ENCODE results near the gene TTC39A. TPM values are rescaled to one million over a fixed set of nuclear protein-coding genes. Genes with fewer than 3 reads are reported as not detected.

TTC39A gene
- total RNA-seq, 2 donors from 2014 or later = 0.78 TPM; not detected in 1

DNA sequence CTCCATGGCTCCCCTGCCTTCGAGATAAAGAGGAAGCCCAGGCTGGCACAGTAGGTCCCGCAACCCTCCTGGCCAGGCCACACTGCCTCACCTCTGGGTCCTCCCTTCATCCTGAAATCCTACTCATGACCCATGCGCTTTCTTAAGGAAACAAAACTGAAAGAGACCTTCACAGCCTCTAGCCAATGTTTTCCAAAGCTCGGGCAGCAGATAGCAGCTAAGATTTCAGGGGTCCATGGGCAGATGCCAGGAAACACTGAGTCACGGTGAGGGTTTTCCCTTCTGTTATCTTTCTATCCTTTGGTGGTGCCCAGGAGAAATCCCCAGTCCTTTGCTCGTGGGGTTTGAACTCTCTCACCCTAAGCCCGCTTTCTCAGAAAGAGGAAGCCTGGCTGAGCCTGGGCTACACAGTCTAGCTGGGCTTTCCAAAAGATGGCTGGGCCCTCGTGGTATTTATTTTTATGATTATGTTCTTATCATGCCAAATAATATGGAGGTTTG is 26.6 kb downstream of the TTC39A start:
- peaks cover 0 to 3% of the 10 kb centered on the region in 2 donors for H3K4me1 Mint-ChIP-seq (ENCODE audit: low read depth in 2 of 2)
- DNase-seq (ENCODE audit: low spot score) (no peak), ATAC-seq (peak; percentile 15 to 29)
- H3K27ac Mint-ChIP-seq = peak overlapping the region in 1 of 2 donors; percentile 25
- no peaks in the 10 kb centered on the region for H3K36me3 Mint-ChIP-seq
- no peak overlapping the region for H3K4me3 Mint-ChIP-seq
- H3K9me3 Mint-ChIP-seq = no peaks in the 10 kb centered on the region
- no peaks in the 10 kb centered on the region for H3K27me3 Mint-ChIP-seq

DNA sequence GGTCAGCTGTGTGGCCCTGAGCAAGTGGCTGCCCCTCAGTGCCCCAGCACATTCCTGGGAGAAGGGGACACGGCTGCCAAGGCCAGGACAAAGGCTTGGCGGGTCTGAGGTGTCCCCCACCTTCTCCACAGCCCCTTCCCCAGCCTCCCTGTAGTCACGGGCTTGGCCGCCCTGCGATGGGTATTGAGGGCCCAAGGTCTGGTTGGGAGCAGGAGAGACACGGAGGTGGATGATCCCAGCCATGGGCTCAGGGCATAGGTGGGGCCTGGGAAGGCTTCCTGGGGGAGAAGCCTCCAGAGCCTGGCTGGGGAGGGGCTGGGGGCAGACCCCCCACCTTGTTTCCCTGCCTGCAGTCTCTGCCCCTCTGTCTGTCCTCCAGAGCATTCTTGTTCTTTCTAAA is 27.0 kb downstream of the TTC39A start:
- Mint-ChIP-seq H3K4me1 (ENCODE audit: low read depth in 2 of 2) (peaks cover 0 to 3% of the 10 kb centered on the region in 2 donors), H3K27ac (no peak overlapping the region), H3K36me3 (no peaks in the 10 kb centered on the region), H3K9me3 (no peaks in the 10 kb centered on the region), H3K27me3 (no peaks in the 10 kb centered on the region), H3K4me3 (no peak overlapping the region)
- DNase-seq (ENCODE audit: low spot score) (no peak), ATAC-seq (no peak)

DNA sequence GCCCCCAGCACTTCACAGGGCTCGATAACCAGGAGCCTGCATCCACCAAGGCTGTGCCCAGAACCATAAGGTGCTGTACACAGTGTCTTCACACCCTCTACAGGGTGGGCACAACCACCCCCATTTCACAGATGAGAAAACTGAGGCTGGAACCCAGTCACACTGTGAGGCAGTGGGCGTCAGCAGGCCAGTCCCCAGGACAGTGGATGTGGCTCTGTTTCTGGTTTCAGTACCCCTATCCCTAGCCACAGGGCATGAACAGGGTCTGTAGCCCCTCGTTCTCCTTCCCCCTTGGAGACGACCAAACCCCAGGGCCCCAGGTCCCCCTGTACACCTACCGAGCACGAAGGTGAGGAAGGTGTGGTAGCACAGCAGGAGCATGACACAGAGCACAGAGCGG is 27.6 kb downstream of the TTC39A start:
- Mint-ChIP-seq H3K9me3 (no peaks in the 10 kb centered on the region), H3K4me1 (ENCODE audit: low read depth in 2 of 2) (peaks cover 1 to 9% of the 10 kb centered on the region in 2 donors), H3K27ac (no peak overlapping the region), H3K4me3 (no peak overlapping the region), H3K36me3 (no peaks in the 10 kb centered on the region), H3K27me3 (no peaks in the 10 kb centered on the region)
- ATAC-seq = no peak
- DNase-seq (ENCODE audit: low spot score) = no peak

DNA sequence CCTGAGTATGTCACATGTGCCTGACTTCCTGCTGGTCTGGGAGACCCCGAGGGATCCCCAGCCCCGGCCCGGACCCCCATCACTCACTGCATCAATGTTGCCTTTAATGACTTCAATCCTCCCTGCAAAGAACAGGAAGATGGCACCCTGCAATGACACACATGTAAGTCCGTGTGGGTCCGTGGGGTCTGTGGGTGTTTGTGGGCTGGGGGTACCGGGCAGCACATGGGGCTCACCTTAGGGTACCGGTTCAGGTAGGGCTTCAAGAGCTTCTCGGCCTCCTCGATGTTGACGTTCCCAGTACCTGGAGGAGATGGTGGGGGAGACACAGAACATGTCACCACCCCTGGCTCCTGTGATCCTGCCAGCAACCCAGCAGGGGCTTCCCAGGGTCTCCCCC is 28.1 kb downstream of the TTC39A start:
- H3K27me3 Mint-ChIP-seq = no peaks in the 10 kb centered on the region
- H3K4me3 Mint-ChIP-seq = no peak overlapping the region
- no peaks in the 10 kb centered on the region for H3K9me3 Mint-ChIP-seq
- ATAC-seq (no peak), DNase-seq (ENCODE audit: low spot score) (no peak)
- H3K27ac Mint-ChIP-seq = no peak overlapping the region
- H3K36me3 Mint-ChIP-seq = no peaks in the 10 kb centered on the region
- H3K4me1 Mint-ChIP-seq (ENCODE audit: low read depth in 2 of 2) = peaks cover 6 to 13% of the 10 kb centered on the region in 2 donors

DNA sequence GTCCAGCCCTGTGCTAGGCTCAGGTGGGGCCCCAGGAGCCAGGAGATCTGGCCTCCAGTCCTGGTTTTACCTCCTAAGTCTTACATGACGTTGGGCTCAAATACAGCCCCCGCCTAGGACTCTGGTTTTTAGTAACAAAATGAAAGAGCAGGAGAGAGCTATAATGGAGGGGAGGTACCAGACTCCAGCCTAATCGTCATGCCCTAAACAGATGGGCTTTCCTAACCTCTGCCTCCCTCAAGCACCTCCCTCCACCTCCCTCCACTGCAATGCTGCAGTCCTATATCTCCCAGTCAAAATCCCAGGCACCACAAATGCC is 28.6 kb downstream of the TTC39A start:
- DNase-seq (ENCODE audit: low spot score) (no peak), ATAC-seq (no peak)
- H3K4me3 Mint-ChIP-seq = no peak overlapping the region
- peaks cover 6 to 14% of the 10 kb centered on the region in 2 donors for H3K4me1 Mint-ChIP-seq (ENCODE audit: low read depth in 2 of 2)
- H3K36me3 Mint-ChIP-seq = no peaks in the 10 kb centered on the region
- H3K9me3 Mint-ChIP-seq = no peaks in the 10 kb centered on the region
- no peaks in the 10 kb centered on the region for H3K27me3 Mint-ChIP-seq
- no peak overlapping the region for H3K27ac Mint-ChIP-seq

DNA sequence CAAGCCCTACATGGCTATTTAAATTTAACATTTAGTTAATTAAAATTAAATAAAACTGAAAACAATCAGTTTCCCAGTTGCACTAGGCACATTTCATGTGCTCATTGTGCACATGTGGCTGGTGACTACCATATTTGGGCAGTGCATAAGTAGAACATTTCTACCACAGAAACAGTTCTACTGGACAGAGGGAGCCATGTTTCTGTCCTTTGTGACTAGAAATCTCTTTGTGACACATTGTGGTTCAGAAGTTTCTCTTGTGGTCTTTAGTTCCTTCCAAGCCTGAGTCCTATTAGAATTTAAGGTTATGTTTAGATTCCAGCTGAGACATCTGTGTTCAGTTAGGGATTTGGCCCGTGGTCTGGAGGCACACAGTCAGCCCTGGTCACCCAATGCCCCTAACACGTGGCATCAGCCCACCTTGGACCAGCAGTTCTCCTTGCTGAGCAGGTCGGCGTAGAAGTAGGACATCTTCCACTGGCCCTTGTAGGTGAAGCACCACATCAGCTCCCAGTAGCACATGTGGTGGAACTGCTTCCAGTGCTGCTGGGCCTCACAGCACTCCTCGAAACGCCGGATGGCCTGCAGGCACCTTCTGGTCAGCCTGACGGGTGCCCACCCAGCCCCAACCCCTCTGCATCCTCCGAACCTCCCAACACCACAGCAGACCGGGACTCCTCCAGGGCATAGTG is 29.1 kb downstream of the TTC39A start:
- Mint-ChIP-seq H3K4me1 (ENCODE audit: low read depth in 2 of 2) (peaks cover 6 to 19% of the 10 kb centered on the region in 2 donors), H3K36me3 (no peaks in the 10 kb centered on the region), H3K27me3 (no peaks in the 10 kb centered on the region), H3K27ac (no peak overlapping the region), H3K4me3 (no peak overlapping the region), H3K9me3 (no peaks in the 10 kb centered on the region)
- DNase-seq (ENCODE audit: low spot score) (no peak), ATAC-seq (no peak)

DNA sequence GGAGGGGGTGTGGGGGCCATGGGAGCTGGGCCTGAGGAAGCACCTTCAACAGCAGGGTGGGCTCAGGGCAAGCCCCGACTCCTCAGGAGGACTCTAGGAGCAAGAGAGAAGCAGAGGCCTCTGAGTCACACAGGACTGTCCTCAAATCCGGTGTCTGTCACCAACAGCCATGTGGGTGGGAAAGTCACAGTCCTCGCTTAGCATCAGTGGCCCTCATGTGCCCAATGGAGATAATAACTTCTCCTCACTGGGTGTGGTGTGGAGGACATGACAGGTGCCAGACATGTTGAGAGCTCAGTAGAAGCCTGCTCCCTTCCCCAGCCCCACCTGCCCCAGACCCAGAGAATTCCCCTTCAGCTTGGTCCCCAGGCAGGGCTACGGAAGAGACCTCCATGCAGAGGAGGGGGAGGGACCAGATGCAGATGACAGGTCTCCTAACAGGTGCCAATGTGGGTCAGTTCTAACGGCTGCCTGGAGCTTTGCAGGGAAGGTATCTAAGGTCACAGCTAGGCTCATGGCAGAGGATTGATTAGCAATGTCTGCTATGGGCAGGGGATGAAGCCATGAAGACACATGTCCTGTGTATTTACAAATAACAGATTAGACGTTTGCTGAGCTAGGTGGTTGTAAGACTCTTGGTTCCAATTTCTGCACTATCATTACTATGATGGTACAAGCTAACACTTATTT is 30.2 kb downstream of the TTC39A start:
- Mint-ChIP-seq H3K27me3 (no peaks in the 10 kb centered on the region), H3K4me1 (ENCODE audit: low read depth in 2 of 2) (peaks cover 6 to 25% of the 10 kb centered on the region in 2 donors)

DNA sequence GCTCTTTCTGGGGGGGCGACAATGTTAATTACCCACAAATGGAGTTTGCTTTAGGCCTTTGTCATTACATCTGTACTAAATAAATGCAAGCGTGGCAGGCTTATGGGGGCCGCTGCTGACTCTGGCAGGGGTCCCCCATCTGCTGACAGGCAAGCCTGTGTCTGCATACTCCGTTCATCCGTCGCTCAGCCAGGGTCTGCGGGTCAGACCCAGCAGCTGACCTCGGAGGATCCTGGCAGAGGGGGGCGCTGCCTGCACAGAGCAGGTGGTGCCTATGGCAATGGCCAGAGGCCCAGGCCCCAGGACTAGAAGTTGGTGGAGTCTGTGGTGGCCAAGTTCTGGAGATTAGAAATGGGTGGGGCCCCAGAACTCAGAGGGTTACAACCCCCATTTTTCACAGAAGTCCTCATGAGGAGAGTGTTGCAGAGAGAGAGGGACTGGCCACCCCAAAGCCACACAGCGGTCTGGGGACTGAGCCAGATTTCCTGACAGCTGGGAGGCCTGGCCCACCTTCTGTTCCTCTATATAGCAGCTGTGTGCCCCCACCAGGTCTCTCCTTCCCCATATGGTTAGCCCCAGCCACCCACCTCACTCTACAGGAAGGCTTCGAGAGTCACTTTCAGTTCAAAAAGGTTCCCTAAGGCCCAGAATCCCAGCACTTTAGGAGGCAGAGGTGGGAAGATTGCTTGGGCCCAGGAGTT is 31.0 kb downstream of the TTC39A start:
- DNase-seq (ENCODE audit: low spot score) (no peak), ATAC-seq (no peak)
- no peaks in the 10 kb centered on the region for H3K36me3 Mint-ChIP-seq
- no peaks in the 10 kb centered on the region for H3K9me3 Mint-ChIP-seq
- H3K4me3 Mint-ChIP-seq = no peak overlapping the region
- no peaks in the 10 kb centered on the region for H3K27me3 Mint-ChIP-seq
- peaks cover 6 to 29% of the 10 kb centered on the region in 2 donors for H3K4me1 Mint-ChIP-seq (ENCODE audit: low read depth in 2 of 2)
- H3K27ac Mint-ChIP-seq = no peak overlapping the region

More for the DNA sequence above, 30.2 kb downstream of the TTC39A start:
- Mint-ChIP-seq H3K36me3 (no peaks in the 10 kb centered on the region), H3K27ac (no peak overlapping the region), H3K4me3 (no peak overlapping the region), H3K9me3 (no peaks in the 10 kb centered on the region)
- ATAC-seq (no peak), DNase-seq (ENCODE audit: low spot score) (no peak)

DNA sequence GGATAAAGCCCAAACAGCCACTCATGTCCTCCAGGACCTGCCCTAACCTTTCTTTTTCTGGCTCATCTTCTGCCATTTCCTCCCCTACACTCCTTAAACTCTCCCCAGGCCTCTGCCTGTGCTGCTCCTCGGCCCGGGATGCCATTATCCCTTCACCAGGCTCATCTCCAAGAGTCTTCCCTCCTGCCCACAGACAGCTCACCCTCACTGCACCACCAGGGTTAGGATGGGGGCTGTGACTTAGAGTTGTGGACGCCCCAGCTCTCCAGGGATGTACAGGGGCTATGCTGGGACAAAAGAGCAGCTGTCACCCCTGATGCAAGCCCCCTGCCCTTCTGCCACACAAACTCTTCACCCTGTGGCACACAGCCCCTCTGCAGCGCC is 32.0 kb downstream of the TTC39A start:
- H3K4me1 Mint-ChIP-seq (ENCODE audit: low read depth in 2 of 2) = peaks cover 6 to 26% of the 10 kb centered on the region in 2 donors
- no peaks in the 10 kb centered on the region for H3K27me3 Mint-ChIP-seq
- no peaks in the 10 kb centered on the region for H3K9me3 Mint-ChIP-seq
- DNase-seq (ENCODE audit: low spot score) (no peak), ATAC-seq (no peak)
- peak overlapping the region; percentile 72 for H3K4me3 Mint-ChIP-seq
- H3K27ac Mint-ChIP-seq = peak overlapping the region in 1 of 2 donors; percentile 74
- no peaks in the 10 kb centered on the region for H3K36me3 Mint-ChIP-seq

DNA sequence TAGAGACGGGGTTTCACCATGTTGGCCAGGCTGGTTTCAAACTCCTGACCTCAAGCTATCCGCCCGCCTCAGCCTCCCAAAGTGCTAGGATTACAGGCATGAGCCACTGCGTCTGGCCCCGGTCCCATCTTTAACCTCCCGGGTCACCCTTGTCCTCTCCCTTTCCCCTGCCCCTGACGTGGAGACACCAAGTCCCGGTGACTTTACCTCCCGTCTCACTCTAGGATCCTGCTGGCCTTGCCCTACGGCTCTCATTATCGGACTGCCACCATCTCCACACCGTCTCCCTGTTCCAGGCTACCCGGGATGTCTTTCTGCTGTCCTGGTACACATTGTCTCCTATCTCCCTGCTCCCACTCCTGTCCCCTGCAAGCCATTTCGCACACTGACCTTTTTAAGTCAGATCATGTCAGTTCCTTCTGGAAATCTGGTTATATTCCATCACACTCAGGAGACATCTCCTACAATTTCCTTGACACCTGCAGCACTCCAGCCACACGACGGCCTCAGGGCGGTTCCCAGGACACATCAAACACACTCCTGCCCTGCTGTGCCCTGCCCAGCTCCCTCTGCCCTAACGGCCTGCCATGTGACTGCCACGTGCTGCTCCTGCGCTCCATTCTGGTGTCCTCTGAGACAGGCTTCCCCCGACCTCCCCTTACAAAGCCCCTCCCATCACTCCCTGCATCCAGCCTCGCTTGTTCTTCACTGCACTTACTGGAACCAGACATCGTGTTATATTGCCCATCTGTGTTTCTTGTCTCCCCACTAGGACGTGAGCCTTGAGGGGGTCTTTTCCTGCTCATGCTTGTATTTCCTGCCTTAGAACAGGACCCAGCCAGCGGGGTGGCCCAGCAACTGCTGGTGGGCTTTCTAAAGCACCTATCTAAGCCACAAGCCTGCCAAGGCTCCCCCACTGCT is 32.7 kb downstream of the TTC39A start:
- ATAC-seq = no peak
- Mint-ChIP-seq H3K36me3 (no peaks in the 10 kb centered on the region), H3K4me3 (peak overlapping the region; percentile 72), H3K27ac (peak overlapping the region; percentile 45 to 74), H3K27me3 (no peaks in the 10 kb centered on the region), H3K4me1 (ENCODE audit: low read depth in 2 of 2) (peaks cover 6 to 26% of the 10 kb centered on the region in 2 donors), H3K9me3 (no peaks in the 10 kb centered on the region)
- DNase-seq (ENCODE audit: low spot score) = no peak

DNA sequence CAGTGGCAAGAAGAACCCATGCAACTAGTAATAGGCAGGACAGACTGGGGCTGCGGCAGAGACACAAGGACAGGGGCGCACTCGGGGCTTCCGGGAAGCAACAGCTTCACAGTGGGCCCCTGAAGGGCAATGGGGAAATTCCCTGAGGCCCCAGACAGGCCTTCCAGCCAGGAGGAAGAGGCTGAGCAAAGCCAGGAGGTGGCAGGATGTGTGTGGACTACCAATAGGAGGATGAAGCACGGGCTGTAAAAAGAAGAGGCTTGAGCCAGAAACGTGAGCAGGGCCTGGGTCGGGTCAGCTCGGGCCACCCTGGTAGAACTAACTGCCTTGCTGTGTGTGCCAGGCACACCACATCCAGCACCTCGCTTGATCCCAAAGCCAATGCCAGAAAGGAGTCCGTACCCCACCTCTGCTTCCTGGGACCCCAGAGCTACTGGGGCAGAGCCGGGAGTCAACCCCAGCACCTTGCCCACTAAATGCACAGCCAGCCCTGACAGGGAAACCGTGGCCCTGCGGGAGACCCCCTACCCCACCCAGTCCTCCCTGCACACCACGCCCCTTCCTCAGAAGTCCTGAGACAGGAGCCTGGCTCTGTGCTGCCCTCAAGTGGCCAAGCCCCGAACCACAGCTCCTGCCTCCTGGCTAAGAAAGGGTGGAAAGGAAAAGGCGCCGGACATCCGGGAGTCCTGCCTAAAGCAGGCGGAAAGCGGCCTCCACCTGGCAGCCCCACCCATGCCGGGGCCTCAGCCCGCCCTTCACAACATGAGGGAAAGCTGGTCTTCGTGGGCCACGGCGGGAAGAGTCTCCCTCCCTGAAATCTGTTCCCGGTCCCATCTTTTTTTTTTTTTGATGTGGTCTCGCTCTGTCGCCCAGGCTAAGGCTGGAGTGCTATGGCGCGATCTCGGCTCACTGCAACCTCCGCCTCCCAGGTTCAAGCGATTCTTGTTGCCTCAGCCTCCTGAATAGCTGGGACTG is 33.7 kb downstream of the TTC39A start:
- ATAC-seq = peak; percentile 76 to 81
- Mint-ChIP-seq H3K36me3 (no peaks in the 10 kb centered on the region), H3K4me1 (ENCODE audit: low read depth in 2 of 2) (peaks cover 6 to 26% of the 10 kb centered on the region in 2 donors), H3K4me3 (peak overlapping the region; percentile 72), H3K27ac (peak overlapping the region; percentile 45 to 74), H3K27me3 (no peaks in the 10 kb centered on the region), H3K9me3 (no peaks in the 10 kb centered on the region)
- DNase-seq (ENCODE audit: low spot score) = no peak

DNA sequence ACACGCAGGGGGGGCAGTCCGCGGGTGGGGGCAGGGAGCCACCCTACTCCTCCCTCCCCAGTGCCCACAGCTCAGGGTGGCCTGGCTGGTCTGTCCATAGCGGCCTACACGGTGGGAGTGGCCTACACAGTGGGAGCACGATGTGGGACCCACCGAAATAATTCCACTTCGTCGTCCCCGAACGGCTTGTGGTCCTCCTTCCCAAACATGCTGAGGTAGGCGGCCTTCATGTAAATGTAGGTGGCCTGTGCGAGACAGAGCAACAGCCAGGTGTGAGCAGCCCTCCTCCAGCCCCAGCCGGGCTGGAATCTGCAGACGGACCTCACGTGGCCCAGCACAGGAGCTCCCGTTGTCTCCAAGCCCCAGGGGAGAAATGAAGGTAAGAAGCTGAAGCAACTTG is 34.4 kb downstream of the TTC39A start:
- H3K4me1 Mint-ChIP-seq (ENCODE audit: low read depth in 2 of 2) = peaks cover 6 to 26% of the 10 kb centered on the region in 2 donors
- H3K27ac Mint-ChIP-seq = peak overlapping the region in 1 of 2 donors; percentile 74
- H3K9me3 Mint-ChIP-seq = no peaks in the 10 kb centered on the region
- DNase-seq (ENCODE audit: low spot score) (no peak), ATAC-seq (no peak)
- no peaks in the 10 kb centered on the region for H3K36me3 Mint-ChIP-seq
- H3K4me3 Mint-ChIP-seq = no peak overlapping the region
- H3K27me3 Mint-ChIP-seq = no peaks in the 10 kb centered on the region
